Endothelial cell of umbilical vein (primary cell): ENCODE measurements around the gene CERS5. TPM values are rescaled to one million over a fixed set of nuclear protein-coding genes. Genes with fewer than 3 reads are reported as not detected.

Experiments used
- BruUV-seq: library from RNA; stranded (reverse); fragments of 400-500 nt; replicated peaks from 2 replicates; lab custom pipeline; 2021; lab: Mats Ljungman, UMichigan
- CTCF ChIA-PET: fragments of 300-600, 350-600 bp; sonication (Branson Sonifier 250); formaldehyde crosslinking; loops from one replicate; lab custom pipeline; 2021; ENCODE audit warnings: antibody characterized with exemption, inconsistent platforms; lab: Charles Lee
- POLR2A ChIA-PET: fragments of 300-600, 350-600 bp; sonication (Branson Sonifier 250); formaldehyde crosslinking; loops from one replicate; lab custom pipeline; 2021; ENCODE audit warnings: antibody characterized with exemption, inconsistent platforms; lab: Charles Lee
- DNase-seq: peaks from one replicate; pipeline ENCODE4 v3.0.0-alpha.2; 2011; ENCODE audit warnings: low read depth, low spot score
- FAIRE-seq: peaks from 2 replicates; lab custom pipeline; 2011; peaks lifted over from hg19 to GRCh38; lab: Jason Lieb, UNC
- H2AFZ ChIP-seq: 2 replicates; pipeline ENCODE4 v1.6.0; 2012; ENCODE audit warnings: low read depth, low read length, control low read depth, inconsistent platforms
- H3K27ac ChIP-seq: 2 replicates; pipeline ENCODE4 v1.5.1; 2011; ENCODE audit warnings: low read depth, mild to moderate bottlenecking, control low read depth, low read length, moderate library complexity; ENCODE audit not compliant: insufficient read depth
- H3K27me3 ChIP-seq, 2 experiments: 2 replicates each; pipeline versions ENCODE4 v1.6.0 to v1.6.1; 2011; ENCODE audit warnings: low read length in 2 of 2, mixed read lengths in 1 of 2; ENCODE audit not compliant: control insufficient read depth in 2 of 2, insufficient read depth in 2 of 2
- H3K36me3 ChIP-seq, 2 experiments: 2 replicates in 1 of 2; 3 replicates in 1 of 2; pipeline ENCODE4 v1.5.1; 2011; ENCODE audit warnings: low read length in 2 of 2, mild to moderate bottlenecking in 1 of 2, moderate library complexity in 1 of 2; ENCODE audit not compliant: control insufficient read depth in 2 of 2, insufficient read depth in 2 of 2; ENCODE audit errors: extremely low read depth in 1 of 2
- H3K4me1 ChIP-seq: 3 replicates; pipeline ENCODE4 v1.5.1; 2011; ENCODE audit warnings: mild to moderate bottlenecking, low read length; ENCODE audit not compliant: control insufficient read depth, insufficient read depth; ENCODE audit errors: extremely low read depth
- H3K4me2 ChIP-seq: 2 replicates; pipeline ENCODE4 v1.6.1; 2011; ENCODE audit warnings: low read length, control low read depth, mixed read lengths; ENCODE audit not compliant: insufficient read depth
- H3K4me3 ChIP-seq, 3 experiments: fragments of 200-600 bp in 1 of 3; sonication (generic), shearing (Covaris generic) in 1 of 3; replicated peaks in 1 of 3; 2 replicates each; pipeline ENCODE4 v1.5.1; 2011 to 2016; ENCODE audit warnings: control low read depth in 3 of 3, low read length in 3 of 3, mild to moderate bottlenecking in 2 of 3, inconsistent platforms in 1 of 3, low read depth in 1 of 3, moderate library complexity in 1 of 3; ENCODE audit not compliant: insufficient read depth in 1 of 3
- H3K79me2 ChIP-seq: 2 replicates; pipeline ENCODE4 v1.6.0; 2012; ENCODE audit warnings: low read length, inconsistent platforms; ENCODE audit not compliant: control insufficient read depth, insufficient read depth
- H3K9ac ChIP-seq: replicated peaks from 2 replicates; pipeline ENCODE3; 2011; ENCODE audit warnings: low read length, control low read depth; ENCODE audit not compliant: insufficient read depth; ENCODE audit errors: extremely low read depth
- H3K9me1 ChIP-seq: replicated peaks from 3 replicates; pipeline ENCODE4 v1.6.0; 2011; ENCODE audit warnings: mild to moderate bottlenecking, low read length; ENCODE audit not compliant: control insufficient read depth, insufficient read depth; ENCODE audit errors: extremely low read depth
- H3K9me3 ChIP-seq: replicated peaks from 2 replicates; pipeline ENCODE4 v1.5.1; 2012; ENCODE audit warnings: low read length, inconsistent platforms; ENCODE audit not compliant: control insufficient read depth, insufficient read depth
- H4K20me1 ChIP-seq: replicated peaks from 2 replicates; pipeline ENCODE3; 2011; ENCODE audit warnings: mild to moderate bottlenecking, low read length; ENCODE audit not compliant: control insufficient read depth, insufficient read depth; ENCODE audit errors: extremely low read depth
- CTCF ChIP-seq, 2 donors: IDR thresholded peaks; 1 replicate in 1 of 2; 2 replicates in 1 of 2; pipeline ENCODE4 v1.5.1; 2011; ENCODE audit warnings: low read length in 2 of 2, mild to moderate bottlenecking in 2 of 2, moderate library complexity in 2 of 2, control low read depth in 1 of 2, inconsistent platforms in 1 of 2, low read depth in 1 of 2; ENCODE audit not compliant: insufficient read depth in 1 of 2; ENCODE audit errors: extremely low read depth in 1 of 2
- FOS ChIP-seq: IDR thresholded peaks from 2 replicates; pipeline ENCODE4 v1.6.1; 2011; ENCODE audit warnings: mild to moderate bottlenecking, low read length, moderate library complexity, borderline replicate concordance; ENCODE audit not compliant: insufficient read depth
- GATA2 ChIP-seq: IDR thresholded peaks from 2 replicates; pipeline ENCODE4 v1.7.0; 2011; ENCODE audit warnings: low read depth, mild to moderate bottlenecking, moderate library complexity, mixed read lengths, low read length; ENCODE audit not compliant: insufficient read length, insufficient read depth
- JUN ChIP-seq: IDR thresholded peaks from 2 replicates; pipeline ENCODE4 v1.6.1; 2011; ENCODE audit warnings: borderline replicate concordance, low read depth; ENCODE audit not compliant: insufficient read length, insufficient read depth
- MAX ChIP-seq: IDR thresholded peaks from 2 replicates; pipeline ENCODE4 v1.6.1; 2011; ENCODE audit not compliant: insufficient read depth, insufficient read length
- MYC ChIP-seq: IDR thresholded peaks from one replicate; pipeline ENCODE4 v1.6.1; 2011; ENCODE audit warnings: mild to moderate bottlenecking, low read depth, low read length
- POLR2A ChIP-seq: IDR thresholded peaks from 2 replicates; pipeline ENCODE4 v1.6.1; 2012; ENCODE audit warnings: low read depth, mild to moderate bottlenecking, control low read depth, low read length
- POLR2AphosphoS5 ChIP-seq: IDR thresholded peaks from 2 replicates; pipeline ENCODE4 v1.6.1; 2012; ENCODE audit warnings: low read depth, mild to moderate bottlenecking, control low read depth, low read length, moderate library complexity; ENCODE audit not compliant: insufficient read depth
- dilution Hi-C: fragments of 300-500 bp; cut with MboI; formaldehyde crosslinking; loops from one replicate; pipeline ENCODE4 v1.15.0; 2019; ENCODE audit warnings: low sequenced_read_pairs; ENCODE audit not compliant: extremely low pct_ligation_motif_present
- intact Hi-C: fragments of 100-400 bp; cut with micrococcal nuclease; formaldehyde crosslinking; loops from one replicate; pipeline ENCODE4 v1.10.0; 2022
- polyA plus RNA-seq, 4 experiments: library from polyadenylated mRNA; depleted of rRNA in 3 of 4; stranded (reverse) in 3 of 4; unstranded in 1 of 4; fragments of >200 nt; gene quantifications; 2 replicates each; pipeline versions ENCODE4 v1.2.1 to v1.2.3, GENCODE V29; 2011 to 2012; ENCODE audit warnings: missing spikeins in 1 of 4
- total RNA-seq: library from RNA; stranded (reverse); gene quantifications from 2 replicates; pipeline ENCODE4 v1.2.3, GENCODE V29; 2021

The CERS5 gene
- total and polyA plus RNA-seq, 2 donors (not counting 3 experiments of a cell fraction or from before 2014, with no cell fraction given), result 60.4 to 108 TPM

- Histone ChIP-seq H3K4me2 (peak overlapping the region; percentile 46), H3K27me3 (no peaks in the 10 kb centered on the region), H3K9me3 (no peaks in the 10 kb centered on the region), H3K27ac (no peak overlapping the region), H3K4me1 (peaks cover 45% of the 10 kb centered on the region), H2AFZ (no peak overlapping the region), H3K36me3 (peaks cover 0 to 2% of the 10 kb centered on the region in 2 experiments), H4K20me1 (no peaks in the 10 kb centered on the region), H3K9ac (no peak overlapping the region), H3K79me2 (peaks cover 71% of the 10 kb centered on the region), H3K4me3 (no peak overlapping the region), H3K9me1 (no peaks in the 10 kb centered on the region)
- no TSS peak for BruUV-seq
- no peak for DNase-seq
- CTCF ChIA-PET, result interaction anchor here (0.7 to 4.3 kb wide), 6 partner anchors 8 to 101 kb away, joined by 3 to 15 read pairs (median 7); no protein-coding TSS in a partner anchor
- dilution Hi-C loops (no loop called here), intact Hi-C loops (no loop called here)
- FAIRE-seq, result no peak
- POLR2A ChIA-PET, result no interaction called here
- no peak for TF ChIP-seq POLR2AphosphoS5
- TF ChIP-seq CTCF (IDR thresholded peaks at IDR 0.05; ENCODE audit: extremely low read depth in 1 of 2, insufficient read depth in 1 of 2, low read depth in 1 of 2, low read length in 2 of 2), result no peak
- TF ChIP-seq GATA2, result no peak
- TF ChIP-seq POLR2A, result no peak
- TF ChIP-seq JUN, result no peak
- no peak for TF ChIP-seq FOS
- no peak for TF ChIP-seq MYC
- no peak for TF ChIP-seq MAX
Measured at GRCh38 chr12:50213439-50213838, 46.3 kb upstream of the CERS5 start.
